Effector memory CD8-positive, alpha-beta T cell (primary cell): ENCODE measurements around the gene IQCH.

ENCODE experiments used
- ATAC-seq: fragments of 150-1000 bp; cut with Tn5 transposase; replicated peaks from 2 replicates; pipeline ENCODE4 v1.10.0; 2021; ENCODE audit warnings: mild to moderate bottlenecking, moderate library complexity
- DNase-seq, 3 experiments: peaks; one replicate each; pipeline ENCODE4 v3.0.0; 2021
- H3K27ac Mint-ChIP-seq, 2 donors: one replicate each; pipeline ENCODE4 v1.8.0; 2022; ENCODE audit warnings: mild to moderate bottlenecking in 2 of 2, mixed read lengths in 2 of 2, moderate library complexity in 2 of 2
- H3K27me3 Mint-ChIP-seq, 2 donors: one replicate each; pipeline ENCODE4 v1.8.0; 2022; ENCODE audit warnings: mixed read lengths in 2 of 2
- H3K36me3 Mint-ChIP-seq: one replicate; pipeline ENCODE4 v1.8.0; 2022; ENCODE audit warnings: mild to moderate bottlenecking, moderate library complexity, mixed read lengths; ENCODE audit not compliant: insufficient read depth
- H3K4me1 Mint-ChIP-seq, 2 donors: one replicate each; pipeline ENCODE4 v1.8.0; 2022; ENCODE audit warnings: low read depth in 2 of 2, mixed read lengths in 2 of 2
- H3K4me3 Mint-ChIP-seq, 2 donors: one replicate each; pipeline ENCODE4 v1.8.0; 2022; ENCODE audit warnings: mild to moderate bottlenecking in 2 of 2, mixed read lengths in 2 of 2, moderate library complexity in 2 of 2
- H3K9me3 Mint-ChIP-seq, 2 donors: one replicate each; pipeline ENCODE4 v1.8.0; 2022; ENCODE audit warnings: mixed read lengths in 2 of 2

IQCH gene

GRCh38 chr15:67479781-67480505 lies 225.4 kb downstream of the IQCH start:
- Mint-ChIP-seq H3K4me3 (no peak overlapping the region), H3K27ac (no peak overlapping the region), H3K36me3 (no peaks in the 10 kb centered on the region), H3K4me1 (no peaks in the 10 kb centered on the region), H3K9me3 (no peaks in the 10 kb centered on the region), H3K27me3 (peaks cover 0 to 4% of the 10 kb centered on the region in 2 donors)
- no peak for ATAC-seq
- DNase-seq: no peak

- Mint-ChIP-seq H3K9me3 (no peaks in the 10 kb centered on the region), H3K36me3 (no peaks in the 10 kb centered on the region), H3K27me3 (peaks cover 0 to 4% of the 10 kb centered on the region in 2 donors), H3K4me3 (no peak overlapping the region), H3K4me1 (no peaks in the 10 kb centered on the region), H3K27ac (peak overlapping the region in 1 of 2 donors; percentile 32)
- ATAC-seq (no peak), DNase-seq (no peak)
These were observed 226.2 kb downstream of the IQCH start for GRCh38 chr15:67480741-67481140.

- no peaks in the 10 kb centered on the region for H3K36me3 Mint-ChIP-seq
- H3K4me3 Mint-ChIP-seq: no peak overlapping the region
- no peak overlapping the region for H3K27ac Mint-ChIP-seq
- peaks cover 0 to 4% of the 10 kb centered on the region in 2 donors for H3K27me3 Mint-ChIP-seq
- ATAC-seq (no peak), DNase-seq (no peak)
- no peaks in the 10 kb centered on the region for H3K9me3 Mint-ChIP-seq
- no peaks in the 10 kb centered on the region for H3K4me1 Mint-ChIP-seq
These were observed 227.1 kb downstream of the IQCH start for GRCh38 chr15:67481680-67482079.

- no peaks in the 10 kb centered on the region for H3K27me3 Mint-ChIP-seq
- DNase-seq (no peak), ATAC-seq (no peak)
- H3K9me3 Mint-ChIP-seq: no peaks in the 10 kb centered on the region
- H3K4me3 Mint-ChIP-seq: no peak overlapping the region
- H3K4me1 Mint-ChIP-seq: peaks cover 0 to 4% of the 10 kb centered on the region in 2 donors
- no peaks in the 10 kb centered on the region for H3K36me3 Mint-ChIP-seq
- H3K27ac Mint-ChIP-seq: no peak overlapping the region
These were observed 241.0 kb downstream of the IQCH start for GRCh38 chr15:67495585-67495984.

GRCh38 chr15:67501177-67501835 lies 246.7 kb downstream of the IQCH start:
- Mint-ChIP-seq H3K36me3 (no peaks in the 10 kb centered on the region), H3K4me1 (no peaks in the 10 kb centered on the region), H3K27ac (no peak overlapping the region), H3K9me3 (no peaks in the 10 kb centered on the region), H3K27me3 (no peaks in the 10 kb centered on the region), H3K4me3 (no peak overlapping the region)
- DNase-seq (no peak), ATAC-seq (no peak)

- ATAC-seq: no peak
- DNase-seq: no peak
- H3K27me3 Mint-ChIP-seq: no peaks in the 10 kb centered on the region
- H3K27ac Mint-ChIP-seq: no peak overlapping the region
- no peaks in the 10 kb centered on the region for H3K4me1 Mint-ChIP-seq
- H3K36me3 Mint-ChIP-seq: no peaks in the 10 kb centered on the region
- H3K9me3 Mint-ChIP-seq: no peaks in the 10 kb centered on the region
- no peak overlapping the region for H3K4me3 Mint-ChIP-seq
These were observed 247.4 kb downstream of the IQCH start for GRCh38 chr15:67501836-67502461.

GRCh38 chr15:67504056-67504455 lies 249.5 kb downstream of the IQCH start:
- no peaks in the 10 kb centered on the region for H3K27me3 Mint-ChIP-seq
- H3K4me1 Mint-ChIP-seq: no peaks in the 10 kb centered on the region
- H3K9me3 Mint-ChIP-seq: no peaks in the 10 kb centered on the region
- H3K36me3 Mint-ChIP-seq: peaks cover 4% of the 10 kb centered on the region
- H3K4me3 Mint-ChIP-seq: no peak overlapping the region
- ATAC-seq (no peak), DNase-seq (no peak)
- H3K27ac Mint-ChIP-seq: no peak overlapping the region

- no peak for DNase-seq
- H3K4me1 Mint-ChIP-seq: no peaks in the 10 kb centered on the region
- no peak for ATAC-seq
These were observed 250.2 kb downstream of the IQCH start for GRCh38 chr15:67504796-67505195.

GRCh38 chr15:67505675-67506572 lies 251.3 kb downstream of the IQCH start:
- peak overlapping the region in 1 of 2 donors; percentile 9 for H3K27ac Mint-ChIP-seq
- H3K4me3 Mint-ChIP-seq: no peak overlapping the region
- H3K27me3 Mint-ChIP-seq: no peaks in the 10 kb centered on the region
- ATAC-seq (no peak), DNase-seq (no peak)
- no peaks in the 10 kb centered on the region for H3K9me3 Mint-ChIP-seq
- no peaks in the 10 kb centered on the region for H3K4me1 Mint-ChIP-seq
- peaks cover 7% of the 10 kb centered on the region for H3K36me3 Mint-ChIP-seq

More at GRCh38 chr15:67504796-67505195, 250.2 kb downstream of the IQCH start:
- H3K27ac Mint-ChIP-seq: no peak overlapping the region
- peaks cover 7% of the 10 kb centered on the region for H3K36me3 Mint-ChIP-seq
- H3K27me3 Mint-ChIP-seq: no peaks in the 10 kb centered on the region
- H3K4me3 Mint-ChIP-seq: no peak overlapping the region
- H3K9me3 Mint-ChIP-seq: no peaks in the 10 kb centered on the region

- H3K4me1 Mint-ChIP-seq: no peaks in the 10 kb centered on the region
- no peak overlapping the region for H3K4me3 Mint-ChIP-seq
- no peaks in the 10 kb centered on the region for H3K9me3 Mint-ChIP-seq
- ATAC-seq: no peak
- DNase-seq: no peak
- no peak overlapping the region for H3K27ac Mint-ChIP-seq
- peaks cover 11% of the 10 kb centered on the region for H3K36me3 Mint-ChIP-seq
- H3K27me3 Mint-ChIP-seq: no peaks in the 10 kb centered on the region
These were observed 252.5 kb downstream of the IQCH start for GRCh38 chr15:67506775-67507747.

- no peaks in the 10 kb centered on the region for H3K4me1 Mint-ChIP-seq
- H3K27me3 Mint-ChIP-seq: no peaks in the 10 kb centered on the region
- no peak overlapping the region for H3K4me3 Mint-ChIP-seq
- ATAC-seq: no peak
- H3K9me3 Mint-ChIP-seq: no peaks in the 10 kb centered on the region
- DNase-seq: no peak
- peaks cover 19% of the 10 kb centered on the region for H3K36me3 Mint-ChIP-seq
- no peak overlapping the region for H3K27ac Mint-ChIP-seq
These were observed 253.8 kb downstream of the IQCH start for GRCh38 chr15:67508407-67508806.

GRCh38 chr15:67509918-67510317 lies 255.3 kb downstream of the IQCH start:
- DNase-seq: no peak
- no peaks in the 10 kb centered on the region for H3K9me3 Mint-ChIP-seq
- H3K27me3 Mint-ChIP-seq: no peaks in the 10 kb centered on the region
- no peak for ATAC-seq
- H3K27ac Mint-ChIP-seq: no peak overlapping the region
- no peak overlapping the region for H3K4me3 Mint-ChIP-seq
- H3K36me3 Mint-ChIP-seq: peaks cover 19% of the 10 kb centered on the region
- H3K4me1 Mint-ChIP-seq: no peaks in the 10 kb centered on the region
